ENCODE results near the gene STIM1. TPM values are rescaled to one million over a fixed set of nuclear protein-coding genes. Genes with fewer than 3 reads are reported as not detected.
"Not testable (repeated sequence)": the region's sequence is repeated elsewhere in the genome, so short reads cannot be mapped to it uniquely, and the experiment has no call there.

Gene STIM1
- total RNA-seq, 4 donors from 2014 or later: 42.2 to 71.0 (median 51.1) TPM

- DNase-seq (ENCODE audit: low spot score) (no peak), ATAC-seq (ENCODE audit: low FRiP score) (no peak)
- no peak for TF ChIP-seq CTCF (IDR thresholded peaks at IDR 0.05)
Observed at GRCh38 chr11:4111834-4112233, 256.4 kb downstream of the STIM1 start.

GRCh38 chr11:4115128-4115527, 259.7 kb downstream of the STIM1 start:
- DNase-seq (ENCODE audit: low spot score) (no peak), ATAC-seq (ENCODE audit: low FRiP score) (no peak)
- TF ChIP-seq CTCF (IDR thresholded peaks at IDR 0.05): no peak

GRCh38 chr11:4118107-4118506, 262.6 kb downstream of the STIM1 start:
- TF ChIP-seq CTCF (IDR thresholded peaks at IDR 0.05): no peak
- ATAC-seq (ENCODE audit: low FRiP score) (no peak), DNase-seq (ENCODE audit: low spot score) (no peak)

GRCh38 chr11:4123218-4123617, 267.8 kb downstream of the STIM1 start:
- TF ChIP-seq CTCF (IDR thresholded peaks at IDR 0.05): no peak
- ATAC-seq (ENCODE audit: low FRiP score): no peak
- DNase-seq (ENCODE audit: low spot score): no peak

GRCh38 chr11:4125141-4125540, 269.7 kb downstream of the STIM1 start:
- DNase-seq (ENCODE audit: low spot score) (no peak), ATAC-seq (ENCODE audit: low FRiP score) (no peak)
- TF ChIP-seq CTCF (IDR thresholded peaks at IDR 0.05): no peak

GRCh38 chr11:4127357-4127756, 271.9 kb downstream of the STIM1 start:
- TF ChIP-seq CTCF (IDR thresholded peaks at IDR 0.05): no peak
- ATAC-seq (ENCODE audit: low FRiP score) (no peak), DNase-seq (ENCODE audit: low spot score) (no peak)

- not testable (repeated sequence) for DNase-seq (ENCODE audit: low spot score); ATAC-seq (ENCODE audit: low FRiP score)
Observed at GRCh38 chr11:4130219-4130618, 274.8 kb downstream of the STIM1 start.

GRCh38 chr11:4134806-4135205, 279.3 kb downstream of the STIM1 start:
- no peak for TF ChIP-seq CTCF (IDR thresholded peaks at IDR 0.05)
- ATAC-seq (ENCODE audit: low FRiP score): no peak
- no peak for DNase-seq (ENCODE audit: low spot score)

All from omental fat pad (tissue), 4 donors.